Measurements from ENCODE around the gene DERL2. TPM values are rescaled to one million over a fixed set of nuclear protein-coding genes. Genes with fewer than 3 reads are reported as not detected.
"Not testable (repeated sequence)": the region's sequence is repeated elsewhere in the genome, so short reads cannot be mapped to it uniquely, and the experiment has no call there.

Gene DERL2
- total RNA-seq, 2 experiments from 2014 or later: 52.5 to 79.0 TPM

GRCh38 chr17:5443728-5444127 lies 42.2 kb downstream of the DERL2 start:
- peaks cover 30% of the 10 kb centered on the region for H3K36me3 Mint-ChIP-seq
- CTCF ChIA-PET: interaction anchor here (1.2 kb wide), 1 partner anchor 252 kb away, joined by 3 read pairs; no protein-coding TSS in a partner anchor

GRCh38 chr17:5439446-5439764 lies 46.6 kb downstream of the DERL2 start:
- no peaks in the 10 kb centered on the region for H3K27me3 Mint-ChIP-seq

More at GRCh38 chr17:5443728-5444127, 42.2 kb downstream of the DERL2 start:
- Mint-ChIP-seq H3K27me3 (no peaks in the 10 kb centered on the region), H3K9me3 (ENCODE audit: low read depth) (no peaks in the 10 kb centered on the region), H3K4me1 (peaks cover 11% of the 10 kb centered on the region), H3K27ac (no peak overlapping the region), H3K4me3 (no peak overlapping the region)
- ATAC-seq (no peak), DNase-seq (no peak)

GRCh38 chr17:5438716-5439445 lies 47.1 kb downstream of the DERL2 start, which contains the start of gene C1QBP:
C1QBP (minus strand) TSS chr17:5439155; CDS start chr17:5439073, 82 bp downstream.
- no peaks in the 10 kb centered on the region for H3K27me3 Mint-ChIP-seq
- peaks cover 43% of the 10 kb centered on the region for H3K4me1 Mint-ChIP-seq
- H3K4me3 Mint-ChIP-seq: peak within 1 kb of the TSS; percentile 88
- no peaks in the 10 kb centered on the region for H3K9me3 Mint-ChIP-seq (ENCODE audit: low read depth)
- DNase-seq (peak; percentile 94), ATAC-seq (peak; percentile 94)
- H3K36me3 Mint-ChIP-seq: peaks cover 34% of the 10 kb centered on the region
- peak within 1 kb of the TSS; percentile 93 for H3K27ac Mint-ChIP-seq
- CTCF ChIA-PET: interaction anchor here (0.6 to 5.7 kb wide), 35 partner anchors 10 to 1000 kb away, joined by 3 to 74 read pairs (median 4); partner anchors contain the start of genes DERL2, DHX33, MIS12 and NLRP1

More at GRCh38 chr17:5439446-5439764, 46.6 kb downstream of the DERL2 start:
- CTCF ChIA-PET: interaction anchor here (0.6 to 5.7 kb wide), 35 partner anchors 10 to 1000 kb away, joined by 3 to 74 read pairs (median 4); partner anchors contain the start of genes DERL2, DHX33, MIS12 and NLRP1
- peak overlapping the region; percentile 88 for H3K4me3 Mint-ChIP-seq
- H3K4me1 Mint-ChIP-seq: peaks cover 43% of the 10 kb centered on the region
- peaks cover 34% of the 10 kb centered on the region for H3K36me3 Mint-ChIP-seq
- ATAC-seq: no peak
- H3K27ac Mint-ChIP-seq: peak overlapping the region; percentile 93
- H3K9me3 Mint-ChIP-seq (ENCODE audit: low read depth): no peaks in the 10 kb centered on the region
- no peak for DNase-seq

GRCh38 chr17:5437721-5438317 lies 48.2 kb downstream of the DERL2 start:
- Mint-ChIP-seq H3K36me3 (peaks cover 38% of the 10 kb centered on the region), H3K27me3 (no peaks in the 10 kb centered on the region), H3K4me1 (peaks cover 43% of the 10 kb centered on the region), H3K9me3 (ENCODE audit: low read depth) (no peaks in the 10 kb centered on the region), H3K4me3 (peak overlapping the region; percentile 88), H3K27ac (peak overlapping the region; percentile 85)
- DNase-seq (no peak), ATAC-seq (no peak)
- CTCF ChIA-PET: interaction anchor here (0.6 to 5.7 kb wide), 9 partner anchors 11 to 1816 kb away, joined by 3 to 74 read pairs (median 11); partner anchors contain the start of genes DHX33, NUP88, RABEP1 and RPAIN

GRCh38 chr17:5435781-5436315 lies 50.1 kb downstream of the DERL2 start:
- not testable (repeated sequence) for H3K4me3 Mint-ChIP-seq; H3K9me3 Mint-ChIP-seq (ENCODE audit: low read depth); H3K27me3 Mint-ChIP-seq; ATAC-seq; DNase-seq
- Mint-ChIP-seq H3K36me3 (peaks cover 48% of the 10 kb centered on the region), H3K4me1 (peaks cover 49% of the 10 kb centered on the region), H3K27ac (peak overlapping the region; percentile 45)
- CTCF ChIA-PET: interaction anchor here (1.7 kb wide), 1 partner anchor 33 kb away, joined by 4 read pairs; the partner anchor contains the start of gene DHX33

GRCh38 chr17:5434984-5435383 lies 51.0 kb downstream of the DERL2 start:
- H3K4me1 Mint-ChIP-seq: peaks cover 51% of the 10 kb centered on the region
- ATAC-seq (no peak), DNase-seq (no peak)
- CTCF ChIA-PET: interaction anchor here (0.8 kb wide), 1 partner anchor 16 kb away, joined by 3 read pairs; the partner anchor contains the start of gene NUP88
- no peaks in the 10 kb centered on the region for H3K27me3 Mint-ChIP-seq
- no peak overlapping the region for H3K27ac Mint-ChIP-seq
- H3K36me3 Mint-ChIP-seq: peaks cover 53% of the 10 kb centered on the region
- H3K4me3 Mint-ChIP-seq: no peak overlapping the region
- H3K9me3 Mint-ChIP-seq (ENCODE audit: low read depth): no peaks in the 10 kb centered on the region

GRCh38 chr17:5431949-5432556 lies 53.9 kb downstream of the DERL2 start:
- H3K36me3 Mint-ChIP-seq: peaks cover 58% of the 10 kb centered on the region
- H3K4me3 Mint-ChIP-seq: no peak overlapping the region
- H3K27ac Mint-ChIP-seq: peak overlapping the region; percentile 35
- peaks cover 29% of the 10 kb centered on the region for H3K4me1 Mint-ChIP-seq
- H3K27me3 Mint-ChIP-seq: no peaks in the 10 kb centered on the region
- CTCF ChIA-PET: no interaction called here
- DNase-seq (no peak), ATAC-seq (no peak)
- H3K9me3 Mint-ChIP-seq (ENCODE audit: low read depth): no peaks in the 10 kb centered on the region

GRCh38 chr17:5431234-5431633 lies 54.7 kb downstream of the DERL2 start:
- not testable (repeated sequence) for H3K4me3 Mint-ChIP-seq; H3K27me3 Mint-ChIP-seq; DNase-seq; H3K27ac Mint-ChIP-seq; ATAC-seq; H3K9me3 Mint-ChIP-seq (ENCODE audit: low read depth)
- H3K4me1 Mint-ChIP-seq: peaks cover 20% of the 10 kb centered on the region
- H3K36me3 Mint-ChIP-seq: peaks cover 54% of the 10 kb centered on the region
- CTCF ChIA-PET: interaction anchor here (0.7 to 9.8 kb wide), 2 partner anchors 8 to 177 kb away, joined by 3 to 74 read pairs; partner anchors contain the start of gene C1QBP

- H3K36me3 Mint-ChIP-seq: peaks cover 53% of the 10 kb centered on the region
- H3K27me3 Mint-ChIP-seq: no peaks in the 10 kb centered on the region
- peak overlapping the region; percentile 20 for H3K27ac Mint-ChIP-seq
- CTCF ChIA-PET: interaction anchor here (0.7 to 9.8 kb wide), 2 partner anchors 9 to 177 kb away, joined by 3 to 74 read pairs; partner anchors contain the start of gene C1QBP
- peaks cover 16% of the 10 kb centered on the region for H3K4me1 Mint-ChIP-seq
- no peak overlapping the region for H3K4me3 Mint-ChIP-seq
- DNase-seq: no peak
- ATAC-seq: no peak
- no peaks in the 10 kb centered on the region for H3K9me3 Mint-ChIP-seq (ENCODE audit: low read depth)
These were observed 55.5 kb downstream of the DERL2 start for GRCh38 chr17:5430413-5430999.

- CTCF ChIA-PET: interaction anchor here (9.8 kb wide), 1 partner anchor 10 kb away, joined by 74 read pairs; the partner anchor contains the start of gene C1QBP
- H3K27me3 Mint-ChIP-seq: no peaks in the 10 kb centered on the region
- H3K4me3 Mint-ChIP-seq: no peak overlapping the region
- no peaks in the 10 kb centered on the region for H3K9me3 Mint-ChIP-seq (ENCODE audit: low read depth)
- DNase-seq: no peak
- peak overlapping the region; percentile 6 for H3K27ac Mint-ChIP-seq
- no peak for ATAC-seq
- H3K4me1 Mint-ChIP-seq: peaks cover 10% of the 10 kb centered on the region
- peaks cover 55% of the 10 kb centered on the region for H3K36me3 Mint-ChIP-seq
These were observed 56.6 kb downstream of the DERL2 start for GRCh38 chr17:5429191-5429887.

- no peaks in the 10 kb centered on the region for H3K9me3 Mint-ChIP-seq (ENCODE audit: low read depth)
- no peak overlapping the region for H3K4me3 Mint-ChIP-seq
- H3K27ac Mint-ChIP-seq: peak overlapping the region; percentile 35
- no peak for DNase-seq
- ATAC-seq: no peak
- H3K27me3 Mint-ChIP-seq: no peaks in the 10 kb centered on the region
- CTCF ChIA-PET: interaction anchor here (9.8 kb wide), 1 partner anchor 13 kb away, joined by 74 read pairs; the partner anchor contains the start of gene C1QBP
- H3K36me3 Mint-ChIP-seq: peaks cover 49% of the 10 kb centered on the region
- H3K4me1 Mint-ChIP-seq: peaks cover 24% of the 10 kb centered on the region
These were observed 60.2 kb downstream of the DERL2 start for GRCh38 chr17:5425826-5426225.

- ATAC-seq: no peak
- no peak overlapping the region for H3K27ac Mint-ChIP-seq
- peaks cover 26% of the 10 kb centered on the region for H3K4me1 Mint-ChIP-seq
- no peak for DNase-seq
- H3K36me3 Mint-ChIP-seq: peaks cover 48% of the 10 kb centered on the region
- no peak overlapping the region for H3K4me3 Mint-ChIP-seq
- CTCF ChIA-PET: interaction anchor here (0.7 to 9.8 kb wide), 3 partner anchors 14 to 186 kb away, joined by 3 to 74 read pairs (median 3); partner anchors contain the start of gene C1QBP
- H3K27me3 Mint-ChIP-seq: no peaks in the 10 kb centered on the region
- H3K9me3 Mint-ChIP-seq (ENCODE audit: low read depth): no peaks in the 10 kb centered on the region
These were observed 61.1 kb downstream of the DERL2 start for GRCh38 chr17:5424909-5425308.
